GM12801 (cell line): Measurements from ENCODE around the gene OTOGL.

Experiments
- TF ChIP-seq, protein P1 (sequence below): IDR thresholded peaks from one replicate; pipeline ENCODE4 v1.5.1; 2011; ENCODE audit warnings: control low read depth; ENCODE audit not compliant: insufficient read length; ENCODE audit errors: extremely low read depth

The OTOGL gene

GRCh38 chr12:80377140-80377794, 277.9 kb downstream of the OTOGL start:
- TF ChIP-seq, protein P1, sequence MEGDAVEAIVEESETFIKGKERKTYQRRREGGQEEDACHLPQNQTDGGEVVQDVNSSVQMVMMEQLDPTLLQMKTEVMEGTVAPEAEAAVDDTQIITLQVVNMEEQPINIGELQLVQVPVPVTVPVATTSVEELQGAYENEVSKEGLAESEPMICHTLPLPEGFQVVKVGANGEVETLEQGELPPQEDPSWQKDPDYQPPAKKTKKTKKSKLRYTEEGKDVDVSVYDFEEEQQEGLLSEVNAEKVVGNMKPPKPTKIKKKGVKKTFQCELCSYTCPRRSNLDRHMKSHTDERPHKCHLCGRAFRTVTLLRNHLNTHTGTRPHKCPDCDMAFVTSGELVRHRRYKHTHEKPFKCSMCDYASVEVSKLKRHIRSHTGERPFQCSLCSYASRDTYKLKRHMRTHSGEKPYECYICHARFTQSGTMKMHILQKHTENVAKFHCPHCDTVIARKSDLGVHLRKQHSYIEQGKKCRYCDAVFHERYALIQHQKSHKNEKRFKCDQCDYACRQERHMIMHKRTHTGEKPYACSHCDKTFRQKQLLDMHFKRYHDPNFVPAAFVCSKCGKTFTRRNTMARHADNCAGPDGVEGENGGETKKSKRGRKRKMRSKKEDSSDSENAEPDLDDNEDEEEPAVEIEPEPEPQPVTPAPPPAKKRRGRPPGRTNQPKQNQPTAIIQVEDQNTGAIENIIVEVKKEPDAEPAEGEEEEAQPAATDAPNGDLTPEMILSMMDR = no peak

DNA sequence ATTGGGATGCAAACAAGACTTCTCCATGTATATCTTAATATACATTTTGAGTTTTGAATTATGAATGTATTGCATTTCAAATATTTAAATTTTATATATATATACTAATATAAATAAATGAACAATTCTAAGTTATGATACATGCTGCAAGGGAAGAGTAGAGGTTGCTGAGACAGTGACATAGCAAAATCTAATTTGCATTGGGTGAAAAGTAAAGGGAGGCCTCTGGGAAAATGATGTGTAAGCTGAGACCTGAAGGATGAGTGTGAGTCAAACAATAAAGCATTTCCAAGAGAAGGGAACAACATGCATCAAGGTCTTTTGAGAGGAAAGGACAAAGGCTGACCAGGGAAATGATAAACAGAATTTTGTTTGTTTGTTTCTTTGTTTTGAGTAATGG, 281.8 kb downstream of the OTOGL start:
- TF ChIP-seq, protein P1 = no peak

DNA sequence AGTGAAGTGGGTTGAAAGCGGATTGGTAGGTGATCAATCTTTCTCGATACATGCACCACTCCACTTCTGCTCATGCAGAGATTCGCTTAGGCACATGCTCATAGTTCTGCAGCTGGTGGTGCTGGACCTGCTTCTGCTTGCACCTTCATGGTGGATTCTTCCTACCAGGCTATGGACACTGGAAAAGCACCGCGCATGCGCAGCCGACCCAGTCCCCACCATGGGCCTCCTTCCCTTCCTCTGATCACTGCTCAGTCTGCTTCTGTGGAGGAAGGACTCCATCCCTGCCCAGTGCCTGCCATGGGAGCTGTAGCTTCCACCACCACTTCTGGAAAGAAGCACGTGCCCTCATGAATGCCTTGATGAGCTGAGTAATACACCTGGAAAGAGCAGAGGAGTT, 282.9 kb downstream of the OTOGL start:
- TF ChIP-seq, protein P1 = no peak

DNA sequence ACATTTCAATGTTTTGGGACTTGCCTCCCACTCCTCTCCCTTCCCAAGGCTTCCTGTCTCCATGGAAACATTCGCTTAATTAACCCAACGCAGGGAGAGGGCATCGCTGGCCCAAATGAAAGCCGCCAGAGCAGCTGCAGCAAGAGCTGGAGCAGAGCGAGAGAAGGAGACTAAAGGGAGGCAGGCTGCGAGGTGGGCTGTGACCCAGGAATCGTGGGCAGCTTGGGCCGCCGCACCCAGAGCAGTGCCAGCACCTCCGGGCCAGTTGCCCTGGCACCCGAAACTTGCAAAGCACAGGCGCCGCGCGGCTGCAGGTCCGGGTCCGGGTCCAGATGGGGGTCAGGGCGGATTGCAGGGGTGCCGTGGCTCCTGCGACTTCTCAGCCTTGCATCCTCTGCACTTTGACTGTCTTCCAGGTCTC, 301.2 kb downstream of the OTOGL start:
- TF ChIP-seq, protein P1 = no peak

- TF ChIP-seq, protein P1 = no peak
Observed at GRCh38 chr12:80401191-80401590, 301.9 kb downstream of the OTOGL start.

DNA sequence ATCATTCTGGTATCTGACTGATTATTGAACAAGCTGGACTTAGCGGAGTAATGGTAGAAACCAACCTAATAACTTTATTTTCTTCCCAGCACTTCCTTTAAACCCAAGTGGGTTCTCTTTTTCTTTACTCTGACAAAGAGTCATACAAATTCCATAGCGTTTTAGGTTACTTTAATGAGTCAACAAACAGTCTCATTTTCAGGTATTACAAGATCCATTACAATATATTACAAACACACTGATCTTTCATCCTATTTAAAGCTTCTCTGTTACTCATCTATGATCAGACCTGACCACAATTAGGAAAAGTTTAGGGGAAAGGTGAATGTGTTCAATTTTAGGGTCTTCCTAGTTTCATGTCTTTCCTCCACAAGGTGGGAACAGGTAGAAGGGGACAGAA, 305.3 kb downstream of the OTOGL start:
- TF ChIP-seq, protein P1 = no peak

- TF ChIP-seq, protein P1 = no peak
Observed at GRCh38 chr12:80406253-80406652, 306.9 kb downstream of the OTOGL start.
